HepG2 (cell line): ENCODE measurements around the gene SLC22A23. TPM values are rescaled to one million over a fixed set of nuclear protein-coding genes. Genes with fewer than 3 reads are reported as not detected.

Experiments
- CREB1 ChIP-seq, 2 experiments: fragments of 450-650 bp in 1 of 2; IDR thresholded peaks; 2 replicates each; pipeline ENCODE4 v1.6.1; 2016 to 2017; ENCODE audit warnings: control low read depth in 1 of 2, mild to moderate bottlenecking in 1 of 2, missing compliant biosample characterization in 1 of 2, missing genetic modification characterization in 1 of 2
- FOXP4 ChIP-seq: sonication (generic); formaldehyde crosslinking; IDR thresholded peaks from 2 replicates; pipeline ENCODE4 v1.4.0; 2020; ENCODE audit warnings: missing genetic modification reagents
- PAX8 ChIP-seq: sonication (generic); formaldehyde crosslinking; IDR thresholded peaks from 2 replicates; pipeline ENCODE4 v1.8.0; 2022; ENCODE audit warnings: mild to moderate bottlenecking, missing genetic modification reagents, borderline replicate concordance
- RBFOX2 ChIP-seq: fragments of 200-400 bp; formaldehyde crosslinking; IDR thresholded peaks from 2 replicates; pipeline ENCODE4 v1.6.1; 2017; ENCODE audit warnings: low read depth, mild to moderate bottlenecking, low read length
- RBM22 ChIP-seq: fragments of 200-400 bp; formaldehyde crosslinking; optimal IDR thresholded peaks from 2 replicates; pipeline ENCODE3; 2017; ENCODE audit warnings: mild to moderate bottlenecking, low read length, moderate library complexity
- ZNF597 ChIP-seq: sonication (generic); formaldehyde crosslinking; IDR thresholded peaks from 2 replicates; pipeline ENCODE4 v1.5.0; 2020; ENCODE audit warnings: missing genetic modification reagents
- ZSCAN9 ChIP-seq: IDR thresholded peaks from 2 replicates; pipeline ENCODE4 v1.6.1; 2016; ENCODE audit warnings: borderline replicate concordance
- polyA plus RNA-seq, 8 experiments: library from polyadenylated mRNA; depleted of rRNA in 3 of 8; stranded (reverse) in 7 of 8; unstranded in 1 of 8; fragments of >200 nt; fragmentation: Illumina TruSeq in 4 of 8; extraction: Trizol in 4 of 8; gene quantifications; 2 replicates each; pipeline versions ENCODE4 v1.2.1 to v1.2.3, GENCODE V29; 2011 to 2016; ENCODE audit warnings: low read depth in 4 of 8, missing spikeins in 1 of 8, mixed read lengths in 1 of 8; ENCODE audit not compliant: insufficient read depth in 1 of 8
- total RNA-seq, 5 experiments: library from RNA; depleted of rRNA; stranded (reverse); fragments of >200 nt; fragmentation: Illumina TruSeq; extraction: Trizol; gene quantifications; 2 replicates each; pipeline ENCODE4 v1.2.3, GENCODE V29; 2016; ENCODE audit warnings: low read depth in 1 of 5
- TF ChIP-seq, protein P1 (sequence below): sonication (generic); formaldehyde crosslinking; IDR thresholded peaks from 2 replicates; pipeline ENCODE4 v1.9.0; 2021; ENCODE audit warnings: missing genetic modification reagents, borderline replicate concordance
- TF ChIP-seq, protein P2 (sequence below): sonication (generic); formaldehyde crosslinking; IDR thresholded peaks from 2 replicates; pipeline ENCODE4 v1.5.1; 2020; ENCODE audit warnings: mild to moderate bottlenecking, missing genetic modification reagents, moderate library complexity
- TF ChIP-seq, protein P3 (sequence below): sonication (generic); formaldehyde crosslinking; IDR thresholded peaks from 2 replicates; pipeline ENCODE4 v1.4.0; 2020; ENCODE audit warnings: missing genetic modification reagents
- TF ChIP-seq, protein P4 (sequence below): sonication (generic); formaldehyde crosslinking; IDR thresholded peaks from 2 replicates; pipeline ENCODE4 v1.4.0; 2020; ENCODE audit warnings: missing genetic modification reagents
- TF ChIP-seq, protein P5 (sequence below): sonication (generic); formaldehyde crosslinking; IDR thresholded peaks from 2 replicates; pipeline ENCODE4 v1.8.0; 2022; ENCODE audit warnings: mild to moderate bottlenecking, missing genetic modification reagents, moderate library complexity

Gene SLC22A23
- total and polyA plus RNA-seq, 2 of the 13 experiments (the other 11 are each of a cell fraction or from before 2014, with no cell fraction given): 11.8 to 17.5 TPM

DNA sequence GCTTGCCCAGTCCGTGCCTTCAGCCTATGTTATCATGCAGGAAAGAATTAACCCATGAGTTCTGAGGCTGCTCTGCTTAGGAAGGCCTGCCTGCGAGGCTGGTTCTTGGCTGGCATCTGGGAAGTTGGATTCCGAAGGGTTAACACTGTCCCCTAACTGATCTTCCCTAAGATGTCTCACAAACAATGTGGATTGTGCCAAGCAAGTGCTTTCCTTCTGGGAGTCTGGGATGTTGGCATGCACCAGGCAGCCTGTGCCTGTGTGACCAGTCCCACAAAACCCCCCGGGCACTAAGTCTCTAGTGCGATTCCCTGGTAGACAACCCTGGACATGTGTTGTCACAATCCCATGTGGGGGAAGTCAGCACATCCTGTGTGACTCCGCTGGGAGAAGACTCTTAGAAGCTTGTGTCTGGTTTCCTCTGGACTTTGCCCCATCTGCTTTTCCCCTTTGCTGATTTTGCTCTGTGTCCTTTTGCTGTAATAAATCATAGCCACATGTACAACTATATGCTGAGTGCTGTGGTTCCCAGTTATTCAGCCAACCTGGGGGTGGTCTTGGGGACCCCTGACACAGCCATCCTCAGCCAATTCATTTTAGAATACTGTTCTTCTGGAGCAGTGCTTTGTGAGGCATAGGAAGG, 83.8 kb downstream of the SLC22A23 start (continued):
- TF ChIP-seq, protein P1, sequence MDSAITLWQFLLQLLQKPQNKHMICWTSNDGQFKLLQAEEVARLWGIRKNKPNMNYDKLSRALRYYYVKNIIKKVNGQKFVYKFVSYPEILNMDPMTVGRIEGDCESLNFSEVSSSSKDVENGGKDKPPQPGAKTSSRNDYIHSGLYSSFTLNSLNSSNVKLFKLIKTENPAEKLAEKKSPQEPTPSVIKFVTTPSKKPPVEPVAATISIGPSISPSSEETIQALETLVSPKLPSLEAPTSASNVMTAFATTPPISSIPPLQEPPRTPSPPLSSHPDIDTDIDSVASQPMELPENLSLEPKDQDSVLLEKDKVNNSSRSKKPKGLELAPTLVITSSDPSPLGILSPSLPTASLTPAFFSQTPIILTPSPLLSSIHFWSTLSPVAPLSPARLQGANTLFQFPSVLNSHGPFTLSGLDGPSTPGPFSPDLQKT: no peak
- TF ChIP-seq ZSCAN9 (CRISPR knock-in tag) (0 out of 2 replicates have a peak, but pooled peaks have one; percentile 71), RBFOX2 (no peak), RBM22 (no peak), ZNF597 (CRISPR knock-in tag) (no peak), PAX8 (CRISPR knock-in tag) (no peak), FOXP4 (CRISPR knock-in tag) (no peak; the same call in 1 of the 2 replicates), CREB1 (IDR thresholded peaks at IDR 0.05) (no peak), CREB1 (CRISPR knock-in tag; IDR thresholded peaks at IDR 0.05) (no peak)
- TF ChIP-seq, protein P2, sequence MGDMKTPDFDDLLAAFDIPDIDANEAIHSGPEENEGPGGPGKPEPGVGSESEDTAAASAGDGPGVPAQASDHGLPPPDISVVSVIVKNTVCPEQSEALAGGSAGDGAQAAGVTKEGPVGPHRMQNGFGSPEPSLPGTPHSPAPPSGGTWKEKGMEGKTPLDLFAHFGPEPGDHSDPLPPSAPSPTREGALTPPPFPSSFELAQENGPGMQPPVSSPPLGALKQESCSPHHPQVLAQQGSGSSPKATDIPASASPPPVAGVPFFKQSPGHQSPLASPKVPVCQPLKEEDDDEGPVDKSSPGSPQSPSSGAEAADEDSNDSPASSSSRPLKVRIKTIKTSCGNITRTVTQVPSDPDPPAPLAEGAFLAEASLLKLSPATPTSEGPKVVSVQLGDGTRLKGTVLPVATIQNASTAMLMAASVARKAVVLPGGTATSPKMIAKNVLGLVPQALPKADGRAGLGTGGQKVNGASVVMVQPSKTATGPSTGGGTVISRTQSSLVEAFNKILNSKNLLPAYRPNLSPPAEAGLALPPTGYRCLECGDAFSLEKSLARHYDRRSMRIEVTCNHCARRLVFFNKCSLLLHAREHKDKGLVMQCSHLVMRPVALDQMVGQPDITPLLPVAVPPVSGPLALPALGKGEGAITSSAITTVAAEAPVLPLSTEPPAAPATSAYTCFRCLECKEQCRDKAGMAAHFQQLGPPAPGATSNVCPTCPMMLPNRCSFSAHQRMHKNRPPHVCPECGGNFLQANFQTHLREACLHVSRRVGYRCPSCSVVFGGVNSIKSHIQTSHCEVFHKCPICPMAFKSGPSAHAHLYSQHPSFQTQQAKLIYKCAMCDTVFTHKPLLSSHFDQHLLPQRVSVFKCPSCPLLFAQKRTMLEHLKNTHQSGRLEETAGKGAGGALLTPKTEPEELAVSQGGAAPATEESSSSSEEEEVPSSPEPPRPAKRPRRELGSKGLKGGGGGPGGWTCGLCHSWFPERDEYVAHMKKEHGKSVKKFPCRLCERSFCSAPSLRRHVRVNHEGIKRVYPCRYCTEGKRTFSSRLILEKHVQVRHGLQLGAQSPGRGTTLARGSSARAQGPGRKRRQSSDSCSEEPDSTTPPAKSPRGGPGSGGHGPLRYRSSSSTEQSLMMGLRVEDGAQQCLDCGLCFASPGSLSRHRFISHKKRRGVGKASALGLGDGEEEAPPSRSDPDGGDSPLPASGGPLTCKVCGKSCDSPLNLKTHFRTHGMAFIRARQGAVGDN (CRISPR knock-in tag): peak; percentile 82
- TF ChIP-seq, protein P3, sequence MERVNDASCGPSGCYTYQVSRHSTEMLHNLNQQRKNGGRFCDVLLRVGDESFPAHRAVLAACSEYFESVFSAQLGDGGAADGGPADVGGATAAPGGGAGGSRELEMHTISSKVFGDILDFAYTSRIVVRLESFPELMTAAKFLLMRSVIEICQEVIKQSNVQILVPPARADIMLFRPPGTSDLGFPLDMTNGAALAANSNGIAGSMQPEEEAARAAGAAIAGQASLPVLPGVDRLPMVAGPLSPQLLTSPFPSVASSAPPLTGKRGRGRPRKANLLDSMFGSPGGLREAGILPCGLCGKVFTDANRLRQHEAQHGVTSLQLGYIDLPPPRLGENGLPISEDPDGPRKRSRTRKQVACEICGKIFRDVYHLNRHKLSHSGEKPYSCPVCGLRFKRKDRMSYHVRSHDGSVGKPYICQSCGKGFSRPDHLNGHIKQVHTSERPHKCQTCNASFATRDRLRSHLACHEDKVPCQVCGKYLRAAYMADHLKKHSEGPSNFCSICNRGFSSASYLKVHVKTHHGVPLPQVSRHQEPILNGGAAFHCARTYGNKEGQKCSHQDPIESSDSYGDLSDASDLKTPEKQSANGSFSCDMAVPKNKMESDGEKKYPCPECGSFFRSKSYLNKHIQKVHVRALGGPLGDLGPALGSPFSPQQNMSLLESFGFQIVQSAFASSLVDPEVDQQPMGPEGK (CRISPR knock-in tag): peak; percentile 86
- TF ChIP-seq, protein P4, sequence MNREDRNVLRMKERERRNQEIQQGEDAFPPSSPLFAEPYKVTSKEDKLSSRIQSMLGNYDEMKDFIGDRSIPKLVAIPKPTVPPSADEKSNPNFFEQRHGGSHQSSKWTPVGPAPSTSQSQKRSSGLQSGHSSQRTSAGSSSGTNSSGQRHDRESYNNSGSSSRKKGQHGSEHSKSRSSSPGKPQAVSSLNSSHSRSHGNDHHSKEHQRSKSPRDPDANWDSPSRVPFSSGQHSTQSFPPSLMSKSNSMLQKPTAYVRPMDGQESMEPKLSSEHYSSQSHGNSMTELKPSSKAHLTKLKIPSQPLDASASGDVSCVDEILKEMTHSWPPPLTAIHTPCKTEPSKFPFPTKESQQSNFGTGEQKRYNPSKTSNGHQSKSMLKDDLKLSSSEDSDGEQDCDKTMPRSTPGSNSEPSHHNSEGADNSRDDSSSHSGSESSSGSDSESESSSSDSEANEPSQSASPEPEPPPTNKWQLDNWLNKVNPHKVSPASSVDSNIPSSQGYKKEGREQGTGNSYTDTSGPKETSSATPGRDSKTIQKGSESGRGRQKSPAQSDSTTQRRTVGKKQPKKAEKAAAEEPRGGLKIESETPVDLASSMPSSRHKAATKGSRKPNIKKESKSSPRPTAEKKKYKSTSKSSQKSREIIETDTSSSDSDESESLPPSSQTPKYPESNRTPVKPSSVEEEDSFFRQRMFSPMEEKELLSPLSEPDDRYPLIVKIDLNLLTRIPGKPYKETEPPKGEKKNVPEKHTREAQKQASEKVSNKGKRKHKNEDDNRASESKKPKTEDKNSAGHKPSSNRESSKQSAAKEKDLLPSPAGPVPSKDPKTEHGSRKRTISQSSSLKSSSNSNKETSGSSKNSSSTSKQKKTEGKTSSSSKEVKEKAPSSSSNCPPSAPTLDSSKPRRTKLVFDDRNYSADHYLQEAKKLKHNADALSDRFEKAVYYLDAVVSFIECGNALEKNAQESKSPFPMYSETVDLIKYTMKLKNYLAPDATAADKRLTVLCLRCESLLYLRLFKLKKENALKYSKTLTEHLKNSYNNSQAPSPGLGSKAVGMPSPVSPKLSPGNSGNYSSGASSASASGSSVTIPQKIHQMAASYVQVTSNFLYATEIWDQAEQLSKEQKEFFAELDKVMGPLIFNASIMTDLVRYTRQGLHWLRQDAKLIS (CRISPR knock-in tag): no peak
- TF ChIP-seq, protein P5, sequence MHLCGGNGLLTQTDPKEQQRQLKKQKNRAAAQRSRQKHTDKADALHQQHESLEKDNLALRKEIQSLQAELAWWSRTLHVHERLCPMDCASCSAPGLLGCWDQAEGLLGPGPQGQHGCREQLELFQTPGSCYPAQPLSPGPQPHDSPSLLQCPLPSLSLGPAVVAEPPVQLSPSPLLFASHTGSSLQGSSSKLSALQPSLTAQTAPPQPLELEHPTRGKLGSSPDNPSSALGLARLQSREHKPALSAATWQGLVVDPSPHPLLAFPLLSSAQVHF: no peak
